ENCODE data around the gene ADK.
"Not testable (repeated sequence)": the region's sequence is repeated elsewhere in the genome, so short reads cannot be mapped to it uniquely, and the experiment has no call there.

ADK gene

DNA sequence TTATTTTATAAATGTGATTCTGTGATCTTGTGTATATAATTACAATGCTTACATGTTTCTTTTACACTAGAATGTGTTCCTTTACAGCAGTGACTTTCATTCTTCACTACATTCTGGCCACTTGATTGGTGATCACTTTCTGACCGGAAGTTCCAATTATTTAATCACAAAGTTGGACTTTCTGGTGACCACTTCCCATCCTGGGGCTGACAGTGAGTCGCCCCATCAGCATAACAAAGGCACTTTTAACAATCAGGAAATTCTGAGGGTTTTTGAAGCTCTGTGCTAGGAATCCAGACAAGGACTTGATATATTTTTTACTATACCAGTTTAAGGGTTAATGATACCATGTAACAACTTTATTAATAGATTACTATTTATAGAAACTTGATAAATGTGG lies 393.1 kb downstream of the ADK start:
- Histone ChIP-seq H3K36me3 (ENCODE audit: control insufficient read depth, insufficient read depth, low read length) (no peaks in the 10 kb centered on the region), H3K27ac (ENCODE audit: low read depth, low read length) (peak overlapping the region; percentile 39), H3K9me3 (ENCODE audit: control insufficient read depth, insufficient read depth, low read length) (no peaks in the 10 kb centered on the region), H3K4me1 (ENCODE audit: control insufficient read depth, insufficient read depth, low read length) (peaks cover 22% of the 10 kb centered on the region), H3K9ac (ENCODE audit: low read depth, low read length) (no peak overlapping the region), H3K27me3 (ENCODE audit: control insufficient read depth, insufficient read depth, low read length) (no peaks in the 10 kb centered on the region), H3K4me3 (ENCODE audit: low read depth, low read length) (no peak overlapping the region)

GRCh38 chr10:74548676-74549075 lies 397.7 kb downstream of the ADK start:
- Histone ChIP-seq H3K27ac (ENCODE audit: low read depth, low read length) (no peak overlapping the region), H3K4me1 (ENCODE audit: control insufficient read depth, insufficient read depth, low read length) (peaks cover 15% of the 10 kb centered on the region), H3K9me3 (ENCODE audit: control insufficient read depth, insufficient read depth, low read length) (no peaks in the 10 kb centered on the region), H3K9ac (ENCODE audit: low read depth, low read length) (no peak overlapping the region), H3K4me3 (ENCODE audit: low read depth, low read length) (no peak overlapping the region), H3K36me3 (ENCODE audit: control insufficient read depth, insufficient read depth, low read length) (no peaks in the 10 kb centered on the region), H3K27me3 (ENCODE audit: control insufficient read depth, insufficient read depth, low read length) (no peaks in the 10 kb centered on the region)

DNA sequence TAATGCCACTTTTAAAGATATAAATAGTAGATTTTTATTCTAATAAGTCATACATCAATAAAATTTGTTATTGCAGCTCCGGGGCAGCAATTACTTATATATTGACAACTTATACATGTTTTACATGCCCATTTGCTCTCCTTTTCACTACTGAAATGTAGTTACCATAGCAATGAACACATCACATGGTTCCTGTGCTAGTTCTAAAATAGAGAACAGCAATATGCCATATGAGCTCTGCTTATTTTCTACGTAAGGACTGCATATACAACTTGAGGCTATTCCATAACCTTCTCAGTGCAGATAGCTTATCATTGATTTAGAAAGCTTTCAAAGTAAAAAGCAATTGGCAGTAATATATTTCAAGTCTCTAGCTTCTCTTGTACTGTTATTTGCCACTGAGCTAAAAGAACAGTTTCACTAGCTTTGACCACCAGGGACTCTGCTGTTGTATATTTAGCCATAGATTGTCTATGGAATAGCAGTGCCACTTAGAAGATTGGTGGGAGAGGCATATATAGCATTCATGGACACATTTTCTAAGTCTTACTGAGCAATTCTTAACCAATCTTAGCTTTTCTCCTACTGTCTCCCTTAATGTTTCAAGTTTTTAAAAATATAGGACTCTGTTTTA lies 405.2 kb downstream of the ADK start:
- Histone ChIP-seq H3K4me1 (ENCODE audit: control insufficient read depth, insufficient read depth, low read length) (no peaks in the 10 kb centered on the region), H3K4me3 (ENCODE audit: low read depth, low read length) (no peak overlapping the region), H3K9ac (ENCODE audit: low read depth, low read length) (no peak overlapping the region), H3K27ac (ENCODE audit: low read depth, low read length) (no peak overlapping the region), H3K36me3 (ENCODE audit: control insufficient read depth, insufficient read depth, low read length) (no peaks in the 10 kb centered on the region), H3K27me3 (ENCODE audit: control insufficient read depth, insufficient read depth, low read length) (no peaks in the 10 kb centered on the region), H3K9me3 (ENCODE audit: control insufficient read depth, insufficient read depth, low read length) (no peaks in the 10 kb centered on the region)

- no peak overlapping the region for H3K9ac ChIP-seq (ENCODE audit: low read depth, low read length)
- H3K9me3 ChIP-seq (ENCODE audit: control insufficient read depth, insufficient read depth, low read length) = no peaks in the 10 kb centered on the region
- H3K4me1 ChIP-seq (ENCODE audit: control insufficient read depth, insufficient read depth, low read length) = no peaks in the 10 kb centered on the region
- H3K4me3 ChIP-seq (ENCODE audit: low read depth, low read length) = no peak overlapping the region
- H3K36me3 ChIP-seq (ENCODE audit: control insufficient read depth, insufficient read depth, low read length) = no peaks in the 10 kb centered on the region
- no peaks in the 10 kb centered on the region for H3K27me3 ChIP-seq (ENCODE audit: control insufficient read depth, insufficient read depth, low read length)
- no peak overlapping the region for H3K27ac ChIP-seq (ENCODE audit: low read depth, low read length)
Measured at GRCh38 chr10:74557098-74557497, 406.1 kb downstream of the ADK start.

GRCh38 chr10:74558403-74558802 lies 407.4 kb downstream of the ADK start:
- Histone ChIP-seq H3K27me3 (ENCODE audit: control insufficient read depth, insufficient read depth, low read length) (no peaks in the 10 kb centered on the region), H3K27ac (ENCODE audit: low read depth, low read length) (no peak overlapping the region), H3K9ac (ENCODE audit: low read depth, low read length) (no peak overlapping the region), H3K36me3 (ENCODE audit: control insufficient read depth, insufficient read depth, low read length) (no peaks in the 10 kb centered on the region), H3K9me3 (ENCODE audit: control insufficient read depth, insufficient read depth, low read length) (no peaks in the 10 kb centered on the region), H3K4me1 (ENCODE audit: control insufficient read depth, insufficient read depth, low read length) (no peaks in the 10 kb centered on the region), H3K4me3 (ENCODE audit: low read depth, low read length) (no peak overlapping the region)

- Histone ChIP-seq H3K9ac (ENCODE audit: low read depth, low read length) (no peak overlapping the region), H3K36me3 (ENCODE audit: control insufficient read depth, insufficient read depth, low read length) (no peaks in the 10 kb centered on the region), H3K27me3 (ENCODE audit: control insufficient read depth, insufficient read depth, low read length) (no peaks in the 10 kb centered on the region), H3K9me3 (ENCODE audit: control insufficient read depth, insufficient read depth, low read length) (no peaks in the 10 kb centered on the region), H3K4me3 (ENCODE audit: low read depth, low read length) (no peak overlapping the region), H3K27ac (ENCODE audit: low read depth, low read length) (no peak overlapping the region), H3K4me1 (ENCODE audit: control insufficient read depth, insufficient read depth, low read length) (no peaks in the 10 kb centered on the region)
Measured at GRCh38 chr10:74558897-74559296, 407.9 kb downstream of the ADK start.

- not testable (repeated sequence) for H3K9ac ChIP-seq (ENCODE audit: low read depth, low read length); H3K4me3 ChIP-seq (ENCODE audit: low read depth, low read length); H3K9me3 ChIP-seq (ENCODE audit: control insufficient read depth, insufficient read depth, low read length); H3K27ac ChIP-seq (ENCODE audit: low read depth, low read length); H3K36me3 ChIP-seq (ENCODE audit: control insufficient read depth, insufficient read depth, low read length); H3K4me1 ChIP-seq (ENCODE audit: control insufficient read depth, insufficient read depth, low read length); H3K27me3 ChIP-seq (ENCODE audit: control insufficient read depth, insufficient read depth, low read length)
Measured at GRCh38 chr10:74568896-74569295, 417.9 kb downstream of the ADK start.

DNA sequence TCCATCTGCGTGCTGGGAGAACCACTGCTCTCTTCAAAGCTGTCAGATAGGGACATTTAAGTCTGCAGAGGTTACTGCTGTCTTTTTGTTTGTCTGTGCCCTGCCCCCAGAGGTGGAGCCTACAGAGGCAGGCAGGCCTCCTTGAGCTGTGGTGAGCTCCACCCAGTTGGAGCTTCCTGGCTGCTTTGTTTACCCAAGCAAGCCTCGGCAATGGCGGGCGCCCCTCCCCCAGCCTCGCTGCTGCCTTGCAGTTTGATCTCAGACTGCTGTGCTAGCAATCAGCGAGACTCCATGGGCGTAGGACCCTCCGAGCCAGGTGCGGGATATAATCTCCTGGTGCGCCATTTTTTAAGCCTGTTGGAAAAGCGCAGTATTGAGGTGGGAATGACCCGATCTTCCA lies 422.5 kb downstream of the ADK start:
- H3K27me3 ChIP-seq (ENCODE audit: control insufficient read depth, insufficient read depth, low read length); H3K27ac ChIP-seq (ENCODE audit: low read depth, low read length); H3K9ac ChIP-seq (ENCODE audit: low read depth, low read length); H3K36me3 ChIP-seq (ENCODE audit: control insufficient read depth, insufficient read depth, low read length); H3K4me3 ChIP-seq (ENCODE audit: low read depth, low read length): not testable (repeated sequence)
- Histone ChIP-seq H3K9me3 (ENCODE audit: control insufficient read depth, insufficient read depth, low read length) (peaks cover 16% of the 10 kb centered on the region), H3K4me1 (ENCODE audit: control insufficient read depth, insufficient read depth, low read length) (peaks cover 28% of the 10 kb centered on the region)

GRCh38 chr10:74575191-74575720 lies 424.2 kb downstream of the ADK start:
- Histone ChIP-seq H3K9me3 (ENCODE audit: control insufficient read depth, insufficient read depth, low read length) (peaks cover 16% of the 10 kb centered on the region), H3K27ac (ENCODE audit: low read depth, low read length) (peak overlapping the region; percentile 57), H3K9ac (ENCODE audit: low read depth, low read length) (no peak overlapping the region), H3K4me3 (ENCODE audit: low read depth, low read length) (no peak overlapping the region), H3K27me3 (ENCODE audit: control insufficient read depth, insufficient read depth, low read length) (no peaks in the 10 kb centered on the region), H3K36me3 (ENCODE audit: control insufficient read depth, insufficient read depth, low read length) (peaks cover 6% of the 10 kb centered on the region), H3K4me1 (ENCODE audit: control insufficient read depth, insufficient read depth, low read length) (peaks cover 28% of the 10 kb centered on the region)

- Histone ChIP-seq H3K9ac (ENCODE audit: low read depth, low read length) (no peak overlapping the region), H3K9me3 (ENCODE audit: control insufficient read depth, insufficient read depth, low read length) (peaks cover 16% of the 10 kb centered on the region), H3K4me1 (ENCODE audit: control insufficient read depth, insufficient read depth, low read length) (peaks cover 28% of the 10 kb centered on the region)
Measured at GRCh38 chr10:74575912-74576311, 424.9 kb downstream of the ADK start.

DNA sequence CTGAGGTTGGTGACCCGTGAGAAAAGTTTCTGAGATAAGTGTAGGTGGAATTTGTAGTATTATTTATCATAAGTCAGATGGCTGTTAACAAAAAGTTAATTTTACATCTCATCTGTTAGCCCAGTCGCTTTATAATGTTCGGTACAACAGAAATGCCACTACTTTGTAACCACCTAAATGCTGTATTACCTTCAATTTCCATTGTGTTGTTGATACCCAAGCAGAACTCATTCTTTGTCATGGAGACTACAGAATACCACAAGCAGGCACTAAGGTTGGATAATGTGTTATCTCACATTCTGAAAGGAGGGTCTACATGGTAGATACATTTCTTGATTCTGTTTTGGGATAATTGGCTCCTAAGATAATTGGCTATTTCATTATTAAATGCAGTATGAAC lies 425.6 kb downstream of the ADK start:
- Histone ChIP-seq H3K9me3 (ENCODE audit: control insufficient read depth, insufficient read depth, low read length) (peaks cover 16% of the 10 kb centered on the region), H3K9ac (ENCODE audit: low read depth, low read length) (no peak overlapping the region)

More at GRCh38 chr10:74575912-74576311, 424.9 kb downstream of the ADK start:
- peaks cover 6% of the 10 kb centered on the region for H3K36me3 ChIP-seq (ENCODE audit: control insufficient read depth, insufficient read depth, low read length)
- H3K4me3 ChIP-seq (ENCODE audit: low read depth, low read length) = no peak overlapping the region
- H3K27ac ChIP-seq (ENCODE audit: low read depth, low read length) = peak overlapping the region; percentile 57
- H3K27me3 ChIP-seq (ENCODE audit: control insufficient read depth, insufficient read depth, low read length) = no peaks in the 10 kb centered on the region

More for the DNA sequence above, 425.6 kb downstream of the ADK start:
- no peak overlapping the region for H3K4me3 ChIP-seq (ENCODE audit: low read depth, low read length)
- no peak overlapping the region for H3K27ac ChIP-seq (ENCODE audit: low read depth, low read length)
- peaks cover 6% of the 10 kb centered on the region for H3K36me3 ChIP-seq (ENCODE audit: control insufficient read depth, insufficient read depth, low read length)
- no peaks in the 10 kb centered on the region for H3K27me3 ChIP-seq (ENCODE audit: control insufficient read depth, insufficient read depth, low read length)
- H3K4me1 ChIP-seq (ENCODE audit: control insufficient read depth, insufficient read depth, low read length) = peaks cover 28% of the 10 kb centered on the region
